BE2C (cell line): ENCODE results near the gene ARSD.

ENCODE experiments used
- DNase-seq: peaks from one replicate; pipeline ENCODE4 v3.0.0-alpha.2; 2020
- H3K27me3 ChIP-seq: fragments of 250-450 bp; sonication (Bioruptor Pico); 2 replicates; pipeline ENCODE4 v1.5.1; 2020; ENCODE audit warnings: mild to moderate bottlenecking
- H3K36me3 ChIP-seq: fragments of 250-450 bp; sonication (Bioruptor Pico); 2 replicates; pipeline ENCODE4 v1.5.1; 2020; ENCODE audit warnings: mild to moderate bottlenecking
- H3K4me1 ChIP-seq: fragments of 250-450 bp; sonication (Bioruptor Pico); 2 replicates; pipeline ENCODE4 v1.5.1; 2020
- H3K4me3 ChIP-seq: 2 replicates; pipeline ENCODE4 v1.5.1; 2011; ENCODE audit warnings: low read depth, low read length
- H3K9me3 ChIP-seq: fragments of 250-450 bp; sonication (Bioruptor Pico); 2 replicates; pipeline ENCODE4 v1.5.1; 2020
- TF ChIP-seq, protein P1 (sequence below): IDR thresholded peaks from 2 replicates; pipeline ENCODE4 v1.5.1; 2012; ENCODE audit warnings: mild to moderate bottlenecking, low read depth, low read length

The ARSD gene

GRCh38 chrX:2874222-2875135, 54.7 kb downstream of the ARSD start:
- no peaks in the 10 kb centered on the region for H3K9me3 ChIP-seq
- no peaks in the 10 kb centered on the region for H3K4me1 ChIP-seq
- TF ChIP-seq, protein P1, sequence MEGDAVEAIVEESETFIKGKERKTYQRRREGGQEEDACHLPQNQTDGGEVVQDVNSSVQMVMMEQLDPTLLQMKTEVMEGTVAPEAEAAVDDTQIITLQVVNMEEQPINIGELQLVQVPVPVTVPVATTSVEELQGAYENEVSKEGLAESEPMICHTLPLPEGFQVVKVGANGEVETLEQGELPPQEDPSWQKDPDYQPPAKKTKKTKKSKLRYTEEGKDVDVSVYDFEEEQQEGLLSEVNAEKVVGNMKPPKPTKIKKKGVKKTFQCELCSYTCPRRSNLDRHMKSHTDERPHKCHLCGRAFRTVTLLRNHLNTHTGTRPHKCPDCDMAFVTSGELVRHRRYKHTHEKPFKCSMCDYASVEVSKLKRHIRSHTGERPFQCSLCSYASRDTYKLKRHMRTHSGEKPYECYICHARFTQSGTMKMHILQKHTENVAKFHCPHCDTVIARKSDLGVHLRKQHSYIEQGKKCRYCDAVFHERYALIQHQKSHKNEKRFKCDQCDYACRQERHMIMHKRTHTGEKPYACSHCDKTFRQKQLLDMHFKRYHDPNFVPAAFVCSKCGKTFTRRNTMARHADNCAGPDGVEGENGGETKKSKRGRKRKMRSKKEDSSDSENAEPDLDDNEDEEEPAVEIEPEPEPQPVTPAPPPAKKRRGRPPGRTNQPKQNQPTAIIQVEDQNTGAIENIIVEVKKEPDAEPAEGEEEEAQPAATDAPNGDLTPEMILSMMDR = no peak
- no peaks in the 10 kb centered on the region for H3K27me3 ChIP-seq
- no peak overlapping the region for H3K4me3 ChIP-seq
- no peaks in the 10 kb centered on the region for H3K36me3 ChIP-seq
- no peak for DNase-seq

- Histone ChIP-seq H3K4me1 (no peaks in the 10 kb centered on the region), H3K9me3 (no peaks in the 10 kb centered on the region), H3K27me3 (no peaks in the 10 kb centered on the region), H3K4me3 (no peak overlapping the region), H3K36me3 (no peaks in the 10 kb centered on the region)
- TF ChIP-seq, protein P1 = no peak
- no peak for DNase-seq
These were observed 56.4 kb downstream of the ARSD start for GRCh38 chrX:2872671-2873277.

DNA sequence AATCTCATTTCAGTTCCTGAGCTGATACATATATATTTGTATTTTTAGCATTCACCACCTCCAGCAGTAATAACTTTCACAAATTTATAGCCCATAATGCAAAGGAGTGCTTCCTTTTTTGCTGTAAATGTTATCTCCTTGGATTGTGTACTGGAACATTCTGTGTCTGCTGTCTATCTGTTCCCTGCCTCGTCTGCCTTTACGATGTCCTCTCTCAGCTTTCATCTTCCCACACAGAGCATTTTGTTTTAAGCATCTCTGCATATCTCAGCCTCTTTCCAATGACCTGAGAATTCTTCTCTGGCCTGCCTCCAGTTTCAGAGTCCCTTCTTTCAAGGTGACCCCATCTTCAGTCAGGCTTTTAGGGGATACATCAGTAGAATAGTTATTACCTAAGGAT, 57.3 kb downstream of the ARSD start:
- H3K27me3 ChIP-seq = no peaks in the 10 kb centered on the region
- no peaks in the 10 kb centered on the region for H3K4me1 ChIP-seq
- no peaks in the 10 kb centered on the region for H3K36me3 ChIP-seq
- DNase-seq = no peak
- H3K9me3 ChIP-seq = no peaks in the 10 kb centered on the region
- TF ChIP-seq, protein P1 = no peak
- no peak overlapping the region for H3K4me3 ChIP-seq

GRCh38 chrX:2870650-2871049, 58.5 kb downstream of the ARSD start:
- Histone ChIP-seq H3K27me3 (no peaks in the 10 kb centered on the region), H3K36me3 (no peaks in the 10 kb centered on the region), H3K4me1 (no peaks in the 10 kb centered on the region), H3K4me3 (no peak overlapping the region), H3K9me3 (no peaks in the 10 kb centered on the region)
- no peak for DNase-seq
- TF ChIP-seq, protein P1 = no peak

GRCh38 chrX:2867206-2867605, 61.9 kb downstream of the ARSD start:
- DNase-seq = no peak
- Histone ChIP-seq H3K4me3 (no peak overlapping the region), H3K27me3 (no peaks in the 10 kb centered on the region), H3K9me3 (no peaks in the 10 kb centered on the region), H3K4me1 (no peaks in the 10 kb centered on the region), H3K36me3 (no peaks in the 10 kb centered on the region)
- TF ChIP-seq, protein P1 = no peak

DNA sequence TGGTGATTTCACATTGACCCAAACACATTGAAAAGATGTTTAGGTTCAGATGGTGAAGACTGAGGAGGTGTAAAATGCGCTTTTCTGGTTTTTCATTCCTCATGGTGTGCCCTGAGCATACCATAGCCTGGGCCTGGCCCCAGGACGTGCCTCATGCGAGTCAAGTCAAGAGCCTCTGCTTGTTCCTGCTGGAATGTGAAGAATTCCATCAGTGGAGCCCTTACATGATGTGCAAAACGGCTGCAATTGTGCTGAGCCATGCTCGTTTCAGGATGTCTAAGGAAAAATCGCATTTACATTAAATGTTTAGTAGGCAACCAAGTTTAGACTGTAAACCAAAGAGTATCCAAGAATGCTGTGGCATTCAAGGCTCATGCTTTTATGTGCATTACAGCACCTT, 65.5 kb downstream of the ARSD start:
- no peaks in the 10 kb centered on the region for H3K27me3 ChIP-seq
- no peaks in the 10 kb centered on the region for H3K9me3 ChIP-seq
- no peaks in the 10 kb centered on the region for H3K36me3 ChIP-seq
- no peaks in the 10 kb centered on the region for H3K4me1 ChIP-seq
- no peak overlapping the region for H3K4me3 ChIP-seq
- TF ChIP-seq, protein P1 = no peak
- no peak for DNase-seq
